Activated CD8-positive, alpha-beta memory T cell treated with anti-CD3 and anti-CD28 coated beads for 4 hours (primary cell): ENCODE measurements around the gene YWHAB.
"Not testable (repeated sequence)": the region's sequence is repeated elsewhere in the genome, so short reads cannot be mapped to it uniquely, and the experiment has no call there.

ENCODE experiments used
- DNase-seq, 2 donors: peaks; one replicate each; pipeline ENCODE4 v3.0.0-alpha.2; 2020; ENCODE audit warnings: low read depth in 2 of 2

The YWHAB gene

DNA sequence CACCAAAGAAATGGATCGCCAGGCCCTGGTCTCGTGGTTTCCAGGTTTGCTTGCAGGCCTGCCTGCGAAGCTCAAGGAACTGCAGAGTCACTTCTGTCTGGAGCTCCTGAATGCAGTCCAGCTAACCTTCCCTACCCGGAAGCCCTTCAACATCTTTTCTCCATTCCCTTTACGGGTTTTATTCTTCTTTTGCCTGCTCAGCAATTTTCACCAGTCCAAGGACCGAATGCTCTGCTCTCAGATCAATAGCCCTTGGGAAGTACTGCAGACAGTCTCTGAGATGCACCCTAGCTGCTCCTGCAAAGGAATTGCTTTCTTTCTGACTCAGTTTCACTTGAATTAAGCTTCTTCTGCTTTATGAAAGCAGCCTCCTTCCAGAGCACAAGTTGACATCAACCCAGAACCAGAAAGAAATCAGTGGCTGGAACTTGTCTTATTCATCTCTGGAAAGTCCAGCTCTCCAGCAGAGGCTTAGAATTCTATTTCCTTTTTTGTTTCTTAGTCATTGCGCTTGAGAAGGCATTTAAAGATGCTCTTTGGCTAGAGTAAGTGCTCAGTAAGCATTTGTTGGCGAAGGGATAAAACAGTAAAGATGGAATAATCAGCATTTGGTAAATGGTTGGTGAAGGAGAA is 18.7 kb upstream of the YWHAB start:
- no peak for DNase-seq

DNA sequence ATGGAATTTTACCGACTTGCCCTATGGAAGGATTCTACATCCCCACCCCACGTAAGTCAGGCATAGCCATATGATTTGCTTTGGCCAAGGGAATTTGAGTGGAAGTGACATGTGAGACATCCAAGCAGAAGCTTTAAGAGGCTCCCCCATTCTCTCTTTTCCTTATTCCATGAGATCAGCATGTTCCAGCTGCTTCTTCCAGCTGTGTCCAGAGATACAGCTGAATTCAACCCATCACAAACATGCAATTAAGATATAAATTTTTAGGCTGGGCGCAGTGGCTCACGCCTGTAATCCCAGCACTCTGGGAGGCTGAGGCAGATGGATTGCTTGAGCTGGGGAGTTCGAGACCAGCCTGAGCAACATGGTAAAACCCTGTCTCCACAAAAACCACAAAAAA is 16.0 kb upstream of the YWHAB start:
- DNase-seq, result no peak

DNA sequence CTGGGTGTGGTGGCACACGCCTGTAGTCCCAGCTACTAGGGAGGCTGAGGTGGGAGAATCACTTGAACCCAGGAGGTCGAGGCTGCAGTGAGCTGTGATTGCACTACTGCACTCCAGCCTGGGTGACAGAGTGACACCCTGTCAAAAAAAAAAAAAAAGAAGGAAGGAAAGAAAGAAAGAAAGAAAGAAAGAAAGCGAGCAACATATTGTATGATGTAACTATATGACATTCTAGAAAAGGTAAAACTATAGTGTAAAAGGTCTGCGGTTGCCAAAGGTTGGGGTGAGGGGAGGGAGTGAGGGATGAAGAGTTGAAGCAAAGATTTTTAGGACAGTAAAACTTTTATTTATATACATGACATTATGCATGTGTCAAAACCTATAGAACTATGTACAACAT is 3.1 kb upstream of the YWHAB start:
- DNase-seq, result not testable (repeated sequence)

DNA sequence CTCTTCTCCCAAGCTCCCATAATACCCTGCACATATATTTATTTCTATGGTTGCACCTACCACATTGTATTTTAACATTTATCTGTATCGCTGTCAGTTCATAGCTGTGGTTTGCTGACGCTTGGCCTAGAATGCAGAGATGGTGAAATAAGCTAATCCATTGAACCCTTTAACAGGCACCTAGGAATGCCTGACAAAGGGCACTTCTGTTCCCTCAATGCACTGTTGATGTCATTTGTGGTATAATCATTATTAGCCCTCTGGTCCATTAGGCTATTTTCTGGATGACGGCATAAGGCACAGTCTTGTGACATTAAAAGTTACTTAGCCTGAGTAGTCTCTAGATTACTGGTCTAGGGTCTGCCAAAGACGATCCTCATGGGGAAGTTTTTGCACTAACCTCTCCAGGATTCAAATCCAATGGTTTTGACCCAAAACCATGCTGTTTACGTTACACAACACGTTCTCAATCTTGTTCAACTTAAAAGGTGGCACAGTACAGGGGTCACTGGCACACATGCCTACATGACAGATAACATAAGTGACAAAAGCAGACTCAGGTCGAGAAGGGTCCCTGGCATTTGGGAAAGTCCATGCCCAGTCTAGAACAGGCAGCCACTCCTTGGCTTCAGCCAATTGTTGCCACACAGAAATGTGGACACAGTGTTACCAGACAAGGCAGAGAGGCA is 2.1 kb upstream of the YWHAB start:
- DNase-seq, result no peak

DNA sequence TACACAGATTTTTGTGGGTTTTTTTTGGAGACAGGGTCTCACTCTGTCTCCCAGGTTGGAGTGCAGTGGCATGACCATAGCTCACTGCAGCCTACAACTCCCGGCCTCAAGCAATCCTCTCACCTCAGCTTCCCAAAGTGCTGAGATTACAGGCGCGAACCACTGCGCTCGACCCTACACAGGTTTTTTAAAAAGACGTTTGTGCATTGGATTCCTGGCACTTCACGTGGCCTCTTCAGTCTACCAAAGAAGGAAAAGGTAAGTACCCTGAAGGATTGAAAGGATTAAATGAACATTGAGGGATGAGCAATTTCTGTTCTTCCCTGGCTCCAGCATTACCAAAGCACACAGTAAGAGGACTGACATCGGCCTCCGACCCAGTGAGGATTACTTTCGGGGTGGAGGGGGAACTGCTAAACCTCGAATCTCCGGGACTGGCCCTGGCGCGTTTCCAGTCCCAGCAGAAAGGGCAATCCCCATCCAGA is 556 bp upstream of the YWHAB start:
- no peak for DNase-seq

DNA sequence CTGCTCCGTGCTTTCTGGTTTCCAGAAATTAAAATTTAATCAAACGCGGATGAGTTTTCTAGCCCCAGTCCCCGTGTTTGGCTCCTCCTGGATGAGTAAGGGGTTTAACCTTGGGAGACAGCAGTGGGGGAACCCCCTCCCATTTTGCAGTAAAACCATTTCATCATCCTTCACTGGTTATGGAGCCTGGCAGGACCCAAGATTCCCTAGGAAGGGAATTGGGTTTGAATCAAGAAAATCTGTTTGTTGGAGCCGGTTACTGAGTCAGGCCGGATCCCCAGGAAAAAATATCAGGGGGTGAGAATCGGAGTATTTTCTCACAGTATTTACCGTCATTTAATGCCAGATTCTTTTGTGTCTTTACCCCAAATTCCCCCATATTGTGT is 754 bp downstream of the YWHAB start:
- no peak for DNase-seq

DNA sequence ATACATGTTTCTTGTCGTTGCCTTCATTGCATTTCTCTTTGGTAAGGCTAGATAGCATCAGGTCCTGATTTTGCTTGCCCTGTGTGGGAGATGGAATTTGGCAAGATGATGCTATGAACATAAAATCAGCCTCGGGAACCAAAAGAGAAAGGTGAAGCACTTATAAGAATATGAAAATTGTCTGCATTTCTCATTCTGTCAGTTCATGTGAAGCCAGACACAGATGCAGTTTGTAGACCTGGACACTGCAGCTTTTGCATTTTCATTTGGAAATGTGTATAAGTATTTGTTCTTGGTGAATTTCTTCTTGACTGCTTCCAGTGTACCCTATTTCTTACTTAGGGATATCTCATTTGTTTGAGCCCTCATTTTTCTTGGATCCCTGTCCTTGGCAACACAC is 1.3 kb downstream of the YWHAB start:
- no peak for DNase-seq

DNA sequence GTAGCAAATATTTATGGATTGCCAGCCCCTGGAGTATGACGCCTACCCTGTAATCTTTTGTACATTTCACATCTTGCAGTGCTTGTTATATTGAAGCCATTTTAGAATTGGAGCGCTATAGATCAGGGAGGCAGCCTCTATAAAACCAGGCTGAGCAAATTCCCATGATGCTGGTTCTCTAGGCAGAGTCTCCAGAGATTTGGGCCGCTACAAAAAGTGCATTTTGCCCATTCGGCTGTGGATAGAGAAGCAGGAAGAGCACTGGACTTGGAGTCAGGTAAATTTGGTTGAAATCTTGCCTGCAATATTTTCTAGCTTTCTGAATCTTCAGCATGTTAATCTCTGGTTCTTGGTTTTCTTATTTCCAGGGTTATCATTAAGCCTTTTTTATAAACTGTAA is 2.0 kb downstream of the YWHAB start:
- DNase-seq, result no peak

DNA sequence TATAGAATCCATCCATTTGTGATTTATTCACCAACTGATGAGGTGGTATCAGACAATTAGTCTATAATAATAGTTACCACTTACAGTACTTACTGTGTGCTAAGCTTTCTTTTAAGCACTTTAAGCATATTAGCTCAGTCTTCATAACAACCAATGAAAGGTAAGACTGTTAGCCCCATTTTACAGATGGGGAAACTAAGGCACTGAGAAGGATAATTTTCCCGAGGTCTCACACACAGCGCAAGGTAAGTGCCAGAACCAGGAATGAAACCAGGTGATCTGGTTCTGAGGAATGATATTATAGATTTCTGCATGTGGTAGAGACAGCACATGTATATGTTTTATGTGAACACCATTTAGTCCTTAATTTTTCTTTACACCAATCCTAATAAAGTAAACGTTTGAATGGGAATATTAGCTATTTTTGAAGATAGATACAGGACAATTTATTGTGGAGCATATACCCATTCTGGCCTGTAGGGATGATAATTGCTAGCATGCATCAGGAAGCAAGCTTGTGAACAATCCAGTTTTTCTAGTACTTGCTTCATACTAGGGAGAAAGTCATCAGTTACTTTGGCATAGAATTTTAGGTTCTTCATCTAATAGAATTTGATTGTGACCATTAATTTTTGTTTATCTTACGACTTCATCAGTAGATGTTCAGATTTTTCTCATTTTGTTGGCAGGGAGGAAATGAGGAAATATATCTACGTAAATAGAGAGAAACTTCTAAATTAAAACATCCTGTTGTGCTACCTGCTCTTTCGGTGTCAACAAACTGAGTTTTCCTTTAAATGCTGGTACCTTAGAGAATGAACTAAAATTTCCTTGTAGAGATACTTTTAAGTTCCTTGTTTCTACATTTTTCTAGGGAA is 3.0 kb downstream of the YWHAB start:
- DNase-seq, result no peak

DNA sequence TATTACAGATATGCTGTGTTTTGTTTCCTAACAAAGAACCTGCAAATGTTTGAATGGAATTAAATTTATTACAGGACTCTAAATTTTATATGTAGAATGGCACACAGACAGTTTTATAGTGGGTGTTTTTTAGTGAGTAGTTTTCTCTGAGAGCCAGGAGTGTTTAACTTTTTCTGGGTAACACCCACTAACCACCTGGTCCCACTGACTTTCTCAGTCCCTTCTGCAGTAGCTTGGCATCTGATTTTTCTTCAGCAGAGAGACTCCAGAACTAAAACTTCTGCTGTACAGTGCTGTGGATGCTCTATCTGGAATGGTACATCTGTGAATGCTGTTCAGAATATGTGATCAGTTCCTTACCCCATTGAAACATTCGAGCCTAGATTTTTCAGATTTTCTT is 6.3 kb downstream of the YWHAB start:
- DNase-seq, result no peak

DNA sequence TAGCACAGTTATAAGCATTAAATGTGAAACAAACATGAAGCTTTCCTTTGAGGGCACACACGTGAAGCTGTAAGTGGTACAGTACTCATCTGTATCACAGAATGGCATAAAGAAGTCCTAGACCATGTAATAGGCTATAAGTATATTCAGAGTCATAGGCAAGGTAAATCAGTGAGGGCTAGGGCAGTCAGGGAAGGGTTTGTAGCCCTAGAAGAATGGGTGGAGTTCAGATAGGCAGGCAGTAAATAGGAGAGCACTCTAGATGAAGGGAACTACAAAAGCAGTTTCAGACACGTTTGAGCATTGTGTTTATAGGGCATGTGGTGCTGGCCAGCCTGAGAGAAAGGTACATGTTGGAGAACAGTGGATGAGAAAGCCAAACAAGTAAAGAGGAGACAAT is 9.5 kb downstream of the YWHAB start:
- no peak for DNase-seq

DNA sequence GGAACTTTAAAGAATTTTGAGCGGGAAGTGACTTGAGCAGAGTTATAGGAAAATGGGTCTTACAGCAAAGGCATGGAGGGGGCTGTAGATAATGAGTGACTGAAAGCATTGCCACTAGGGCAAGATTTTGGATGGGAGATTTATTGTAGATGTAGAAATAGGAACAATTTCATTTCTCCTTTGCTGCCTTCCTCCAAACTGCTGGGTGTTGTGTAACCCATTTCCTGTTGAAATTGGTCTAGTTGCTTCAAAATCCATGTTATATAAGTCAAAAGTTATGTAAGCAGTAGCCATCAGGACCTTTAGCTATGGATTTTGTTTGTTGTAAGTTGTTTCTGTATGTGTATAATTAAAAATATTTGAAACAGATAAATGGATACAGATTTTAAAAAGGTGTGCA is 11.1 kb downstream of the YWHAB start:
- DNase-seq, result no peak

DNA sequence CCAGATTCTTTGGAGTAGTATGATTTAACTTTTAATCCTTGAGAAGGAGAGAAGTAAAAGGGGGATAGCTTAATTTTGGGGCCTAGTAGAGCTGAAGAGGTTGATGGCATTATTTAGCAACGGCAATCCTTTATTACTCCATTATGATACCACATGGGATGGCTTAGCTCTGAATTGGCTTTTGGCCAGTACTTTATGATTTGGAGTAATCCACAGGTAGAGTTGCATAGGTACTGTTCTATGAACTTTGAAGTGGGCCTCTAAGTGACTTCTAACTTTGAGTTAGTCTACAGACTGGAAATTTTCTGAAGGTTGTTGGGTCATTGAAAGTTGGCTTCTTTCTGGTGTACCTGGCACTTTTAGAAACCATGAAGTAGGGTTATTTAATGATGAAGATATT is 11.6 kb downstream of the YWHAB start:
- no peak for DNase-seq

DNA sequence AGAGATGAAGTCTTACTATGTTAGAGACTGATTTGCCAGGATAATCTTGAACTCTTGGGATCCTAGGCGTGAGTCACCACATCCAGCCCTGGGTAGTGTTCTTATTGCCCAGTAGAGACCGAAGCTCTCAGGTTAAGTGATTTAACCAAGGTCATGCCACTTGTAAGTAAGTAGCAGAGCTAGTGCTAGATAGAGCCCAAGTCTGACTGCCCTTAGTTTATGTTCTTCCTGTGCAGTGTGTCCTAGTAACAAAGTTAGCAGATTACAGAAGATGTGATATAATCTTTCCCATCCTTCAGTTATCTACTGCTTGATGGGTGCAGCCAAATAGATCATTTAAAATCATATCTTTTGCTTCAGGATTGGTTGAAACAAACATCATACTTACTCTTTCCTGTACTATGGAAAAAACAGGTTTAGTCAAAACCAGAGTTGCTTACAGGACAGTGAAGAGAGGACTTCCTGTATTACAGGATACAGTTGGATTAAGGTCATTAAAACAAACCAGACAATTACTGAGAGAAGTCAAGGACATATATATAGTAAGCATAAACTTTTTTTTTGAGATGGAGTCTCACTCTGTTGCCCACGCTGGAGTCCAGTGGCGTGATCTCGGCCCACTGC is 14.8 kb downstream of the YWHAB start:
- no peak for DNase-seq

DNA sequence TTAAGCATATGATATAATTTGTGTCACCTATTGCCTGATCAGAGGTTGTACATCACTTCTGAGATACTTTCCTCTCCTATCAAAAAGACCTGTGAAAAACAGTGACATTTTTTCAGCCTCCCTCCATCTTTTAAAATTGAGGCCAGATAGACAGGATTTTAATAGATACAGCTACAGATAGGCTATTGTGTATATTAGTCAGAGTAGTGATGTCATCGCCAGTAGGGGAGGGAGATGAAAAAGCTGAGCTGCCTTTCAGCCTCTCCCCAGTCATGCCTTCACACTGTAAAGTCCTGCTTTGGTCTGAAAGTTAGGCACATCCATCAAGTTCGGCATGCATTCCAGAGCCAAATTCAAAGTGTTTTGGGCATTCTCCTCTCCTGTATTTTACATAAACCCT is 16.5 kb downstream of the YWHAB start:
- no peak for DNase-seq

DNA sequence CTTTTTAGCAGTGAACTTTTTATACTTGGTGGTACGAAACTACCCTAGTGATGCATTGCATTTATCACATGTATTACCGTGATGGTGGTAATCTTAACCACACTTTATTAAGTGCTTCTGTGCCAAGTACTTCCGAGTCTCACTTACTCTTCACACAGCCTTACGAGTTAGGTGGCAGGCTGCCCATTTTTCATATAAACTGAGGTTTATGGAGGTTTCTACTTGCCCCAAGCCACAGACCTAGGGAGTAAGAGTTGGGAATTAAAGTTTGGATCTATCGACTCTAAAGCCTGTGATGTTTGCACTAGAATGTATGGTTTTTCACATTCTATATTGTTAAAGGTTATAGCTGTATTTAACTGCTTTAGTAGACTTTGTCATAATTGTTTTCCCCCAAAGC is 18.9 kb downstream of the YWHAB start:
- DNase-seq, result no peak

DNA sequence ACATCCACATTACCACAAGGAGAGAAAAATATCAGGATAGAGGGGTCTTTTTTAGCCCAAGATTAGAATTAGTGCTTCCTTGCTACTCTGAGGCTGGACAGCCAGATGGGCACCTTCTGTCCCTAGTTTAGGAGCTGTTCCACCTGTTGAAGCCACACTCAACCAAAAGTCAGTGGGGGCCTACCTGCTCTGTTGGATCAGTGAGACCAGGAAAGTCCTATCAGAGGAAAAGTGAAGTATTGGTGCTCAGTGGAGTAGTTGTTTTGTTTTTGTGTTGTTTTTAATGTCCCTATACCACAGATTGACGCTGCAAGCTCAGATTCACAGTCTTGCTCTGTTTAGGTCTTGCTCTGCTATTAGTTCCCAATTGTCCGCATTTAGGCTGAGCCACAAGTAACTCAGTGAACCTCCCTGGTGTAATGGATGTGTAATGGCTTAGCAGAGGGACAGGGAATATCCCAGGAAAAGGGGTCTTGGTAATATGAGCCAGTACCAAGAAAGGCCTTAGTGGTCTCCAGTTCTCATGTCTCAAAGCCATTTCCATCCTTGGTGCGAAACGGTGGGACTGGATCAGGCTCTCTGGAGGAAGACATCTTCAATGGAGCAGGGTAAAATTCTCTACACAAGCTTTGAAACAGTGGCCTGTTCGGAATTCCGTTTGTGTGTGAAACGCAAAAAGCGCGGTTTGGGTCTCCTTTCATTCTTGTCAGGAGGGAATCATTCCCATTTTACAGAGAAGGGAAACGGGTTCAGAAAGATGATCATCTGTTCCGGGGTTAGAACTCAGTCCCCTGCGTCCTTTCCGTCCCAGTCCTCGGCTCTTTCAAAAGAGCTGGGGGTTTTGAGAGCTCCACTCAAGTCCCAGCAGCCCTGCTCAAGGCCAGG is 23.7 kb downstream of the YWHAB start:
- DNase-seq, result no peak

DNA sequence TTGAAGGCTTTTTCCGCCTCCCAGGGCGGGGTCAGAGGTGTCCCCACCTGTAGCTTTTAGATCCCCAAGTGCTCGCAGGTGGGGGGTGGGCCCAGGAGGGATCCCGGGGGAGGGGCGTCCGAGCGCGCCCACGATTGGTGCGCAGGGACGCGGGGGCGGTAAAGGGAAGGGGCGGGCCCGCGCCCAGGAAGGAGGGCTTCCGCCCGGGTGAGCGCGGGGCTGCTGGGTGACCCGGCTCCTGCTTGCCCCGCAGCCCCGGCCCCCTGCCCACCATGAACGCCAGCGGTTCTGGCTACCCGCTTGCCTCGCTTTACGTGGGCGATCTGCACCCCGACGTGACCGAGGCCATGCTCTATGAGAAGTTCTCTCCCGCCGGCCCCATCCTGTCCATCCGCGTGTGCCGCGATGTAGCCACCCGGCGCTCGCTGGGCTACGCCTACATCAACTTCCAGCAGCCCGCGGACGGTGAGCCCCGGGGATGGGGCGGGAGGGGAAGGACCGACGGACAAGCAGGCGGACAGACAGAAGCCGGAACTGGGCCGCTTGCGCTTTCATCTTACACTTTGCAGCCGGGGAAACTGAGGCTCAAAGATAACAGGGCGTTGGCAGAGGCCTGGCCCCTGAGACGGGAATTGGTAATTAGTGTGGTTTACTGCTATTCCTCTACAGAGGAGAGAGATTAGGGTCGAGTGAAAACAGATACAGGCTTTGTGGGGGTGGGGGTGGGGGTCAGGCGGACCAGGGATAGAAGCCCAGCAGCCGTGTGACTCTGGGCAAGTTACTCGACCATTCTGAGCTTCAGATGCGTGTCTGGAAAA is 24.6 kb downstream of the YWHAB start, which contains the start of gene PABPC1L:
Gene PABPC1L (plus strand): TSS at position 189 of the 818 bp plus-strand sequence. CDS start 84 bp downstream, at position 273.
- peak; percentile 62 for DNase-seq

DNA sequence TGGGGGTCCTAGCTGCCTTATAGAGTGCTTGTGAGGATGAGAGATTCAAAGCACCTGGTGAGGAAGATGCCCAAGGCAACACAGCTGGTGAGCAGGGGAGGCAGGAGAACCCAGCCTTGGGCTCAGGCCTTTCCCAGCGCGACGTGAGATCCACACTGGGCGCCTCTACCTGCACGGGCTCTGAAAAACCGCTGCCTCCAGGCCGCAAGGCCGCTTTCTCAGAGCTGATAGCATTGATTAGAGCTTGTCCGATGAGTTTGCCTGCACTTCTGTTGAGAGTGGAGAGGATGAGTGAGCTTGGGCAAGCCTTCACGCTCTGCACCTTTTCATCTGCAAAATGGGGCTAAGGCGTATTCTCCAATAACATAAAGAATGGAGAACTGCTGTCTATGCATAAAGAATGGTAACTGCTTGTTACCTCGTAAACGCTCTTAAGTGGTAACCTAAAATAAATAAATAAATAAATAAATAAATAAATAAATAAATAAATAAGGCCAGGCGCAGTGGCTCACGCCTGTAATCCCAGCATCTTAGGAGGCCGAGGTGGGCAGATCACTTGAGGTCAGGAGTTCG is 25.3 kb downstream of the YWHAB start:
- no peak for DNase-seq
